Activated naive CD8-positive, alpha-beta T cell treated with anti-CD3 and anti-CD28 coated beads for 36 hours (primary cell): ENCODE measurements around the gene STK32C. TPM values are rescaled to one million over a fixed set of nuclear protein-coding genes. Genes with fewer than 3 reads are reported as not detected.
A peak's percentile ranks its signal among the peaks of the same experiment; 100 is the strongest.
"Not testable (repeated sequence)": the region's sequence is repeated elsewhere in the genome, so short reads cannot be mapped to it uniquely, and the experiment has no call there.

Source experiments
- DNase-seq: peaks from one replicate; pipeline ENCODE4 v3.0.0; 2021
- H3K27ac Mint-ChIP-seq: one replicate; pipeline ENCODE4 v1.8.0; 2022; ENCODE audit warnings: mild to moderate bottlenecking, moderate library complexity, mixed read lengths
- H3K27me3 Mint-ChIP-seq: one replicate; pipeline ENCODE4 v1.8.0; 2022; ENCODE audit warnings: mild to moderate bottlenecking, mixed read lengths
- H3K36me3 Mint-ChIP-seq: one replicate; pipeline ENCODE4 v1.8.0; 2021; ENCODE audit warnings: mild to moderate bottlenecking, mixed read lengths
- H3K4me1 Mint-ChIP-seq: one replicate; pipeline ENCODE4 v1.8.0; 2021; ENCODE audit warnings: mixed read lengths
- H3K4me3 Mint-ChIP-seq: one replicate; pipeline ENCODE4 v1.8.0; 2022; ENCODE audit warnings: mild to moderate bottlenecking, moderate library complexity, mixed read lengths
- H3K9me3 Mint-ChIP-seq: one replicate; pipeline ENCODE4 v1.8.0; 2022; ENCODE audit warnings: mixed read lengths
- total RNA-seq, 2 experiments: library from RNA; stranded (reverse); gene quantifications; one replicate each; pipeline ENCODE4 v1.2.3, GENCODE V29; 2021

The STK32C gene
- total RNA-seq, 2 experiments from 2014 or later: 15.3 to 16.2 TPM

DNA sequence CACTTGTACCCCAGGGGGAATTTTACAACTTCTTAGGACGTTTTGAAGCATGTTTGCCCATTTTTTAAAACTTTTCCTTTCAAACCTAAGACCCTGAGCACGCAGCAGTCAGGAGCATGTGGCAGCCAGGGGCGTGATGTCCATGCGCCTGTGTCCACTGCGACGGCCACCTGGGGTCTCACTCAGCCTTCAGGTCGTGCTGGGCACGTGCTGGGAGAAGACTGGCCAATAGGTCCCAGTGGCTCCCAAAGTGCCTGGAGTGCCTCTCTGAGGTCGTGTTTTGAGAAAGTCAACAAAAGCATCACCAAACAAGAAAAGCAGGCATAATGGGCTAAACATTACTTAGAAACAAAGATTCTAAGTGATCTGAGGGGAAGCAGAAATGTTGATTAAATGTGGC, 39.1 kb upstream of the STK32C start:
- Mint-ChIP-seq H3K36me3 (peaks cover 4% of the 10 kb centered on the region), H3K27ac (no peak overlapping the region), H3K4me1 (no peaks in the 10 kb centered on the region), H3K27me3 (no peaks in the 10 kb centered on the region), H3K4me3 (no peak overlapping the region), H3K9me3 (peaks cover 1% of the 10 kb centered on the region)
- DNase-seq: no peak

DNA sequence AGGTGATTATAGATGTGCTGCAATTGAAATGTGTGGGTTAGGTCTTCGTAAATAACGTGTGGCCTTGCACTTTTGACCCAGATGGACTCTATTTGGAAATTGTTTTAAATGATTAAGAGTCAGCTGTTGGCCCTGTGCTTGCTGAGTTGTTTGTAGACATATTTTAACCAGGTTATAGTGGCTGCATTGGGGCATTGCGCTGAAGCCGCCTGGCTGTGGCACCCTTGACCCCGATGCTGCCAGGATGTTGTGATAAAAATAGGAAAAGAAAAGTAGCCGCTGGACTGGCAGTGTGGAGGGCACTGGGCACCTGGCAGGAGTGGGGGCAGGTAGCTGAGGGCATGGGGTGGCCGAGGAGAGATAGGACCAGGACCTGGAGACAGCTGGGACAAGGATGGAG, 37.6 kb upstream of the STK32C start:
- H3K4me3 Mint-ChIP-seq: no peak overlapping the region
- no peaks in the 10 kb centered on the region for H3K27me3 Mint-ChIP-seq
- no peak overlapping the region for H3K27ac Mint-ChIP-seq
- peaks cover 7% of the 10 kb centered on the region for H3K36me3 Mint-ChIP-seq
- H3K4me1 Mint-ChIP-seq: no peaks in the 10 kb centered on the region
- DNase-seq: no peak
- peaks cover 3% of the 10 kb centered on the region for H3K9me3 Mint-ChIP-seq

DNA sequence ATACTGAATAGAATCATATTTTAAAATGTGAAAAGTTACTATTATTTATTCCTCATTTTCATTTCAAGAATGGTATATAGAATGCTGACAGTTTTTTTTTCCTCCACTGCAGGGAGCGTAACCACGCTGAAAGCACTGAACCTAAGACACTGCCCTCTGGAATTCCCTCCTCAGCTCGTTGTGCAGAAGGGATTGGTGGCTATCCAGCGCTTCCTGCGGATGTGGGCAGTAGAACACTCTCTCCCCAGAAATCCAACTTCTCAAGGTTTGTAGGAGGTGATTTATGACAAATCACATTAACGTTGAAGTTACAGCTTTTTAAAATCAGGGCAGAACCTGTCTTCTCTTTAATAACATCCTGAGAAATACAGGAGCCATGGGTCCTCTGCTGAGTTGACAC, 36.6 kb upstream of the STK32C start:
- H3K36me3 Mint-ChIP-seq: peaks cover 7% of the 10 kb centered on the region
- peaks cover 3% of the 10 kb centered on the region for H3K9me3 Mint-ChIP-seq
- H3K27ac Mint-ChIP-seq: no peak overlapping the region
- DNase-seq: no peak
- no peaks in the 10 kb centered on the region for H3K27me3 Mint-ChIP-seq
- H3K4me1 Mint-ChIP-seq: no peaks in the 10 kb centered on the region
- no peak overlapping the region for H3K4me3 Mint-ChIP-seq

DNA sequence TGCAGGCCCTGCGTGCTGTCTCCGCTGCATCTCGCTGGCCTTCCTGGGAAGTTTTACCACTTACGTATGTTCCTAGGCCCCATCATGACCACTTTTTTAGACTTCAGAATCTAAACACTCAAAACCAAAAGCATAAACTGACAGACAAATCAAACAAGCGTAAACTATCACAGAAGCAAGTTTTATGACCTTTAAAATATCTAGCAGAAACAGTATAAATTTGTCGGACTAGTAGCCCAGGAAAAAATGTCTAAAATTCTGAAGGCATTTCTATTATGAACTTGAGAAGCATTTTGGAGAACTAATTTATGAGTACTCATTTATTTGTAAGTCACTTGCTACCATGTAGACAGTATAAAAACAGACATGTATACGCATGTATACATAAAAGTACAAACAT, 34.8 kb upstream of the STK32C start:
- no peak for DNase-seq
- no peak overlapping the region for H3K4me3 Mint-ChIP-seq

DNA sequence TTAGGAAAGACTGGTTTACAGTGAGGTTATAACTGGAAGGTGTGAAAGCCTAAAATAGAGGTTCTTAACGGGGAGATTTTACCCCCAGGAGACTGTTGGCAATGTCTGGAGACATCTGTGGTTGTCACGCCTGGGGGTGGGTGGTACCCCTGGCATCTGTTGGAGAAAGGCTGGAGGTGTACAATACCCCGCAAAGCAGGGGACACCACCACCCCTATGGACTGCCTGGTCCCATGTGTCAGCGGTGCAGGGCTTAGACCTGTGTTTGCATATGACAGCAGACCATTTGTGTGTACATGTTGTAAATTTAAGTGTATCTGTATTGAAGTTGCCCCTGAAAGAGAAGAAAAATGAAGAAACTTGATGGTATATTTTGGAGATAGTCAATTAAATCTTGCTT, 34.0 kb upstream of the STK32C start:
- Mint-ChIP-seq H3K27me3 (no peaks in the 10 kb centered on the region), H3K27ac (no peak overlapping the region), H3K4me3 (no peak overlapping the region), H3K36me3 (peaks cover 7% of the 10 kb centered on the region), H3K9me3 (peaks cover 3% of the 10 kb centered on the region), H3K4me1 (peaks cover 9% of the 10 kb centered on the region)
- DNase-seq: no peak

More for the DNA sequence above, 34.8 kb upstream of the STK32C start:
- Mint-ChIP-seq H3K36me3 (peaks cover 7% of the 10 kb centered on the region), H3K9me3 (peaks cover 3% of the 10 kb centered on the region), H3K4me1 (peaks cover 1% of the 10 kb centered on the region), H3K27ac (no peak overlapping the region), H3K27me3 (no peaks in the 10 kb centered on the region)

DNA sequence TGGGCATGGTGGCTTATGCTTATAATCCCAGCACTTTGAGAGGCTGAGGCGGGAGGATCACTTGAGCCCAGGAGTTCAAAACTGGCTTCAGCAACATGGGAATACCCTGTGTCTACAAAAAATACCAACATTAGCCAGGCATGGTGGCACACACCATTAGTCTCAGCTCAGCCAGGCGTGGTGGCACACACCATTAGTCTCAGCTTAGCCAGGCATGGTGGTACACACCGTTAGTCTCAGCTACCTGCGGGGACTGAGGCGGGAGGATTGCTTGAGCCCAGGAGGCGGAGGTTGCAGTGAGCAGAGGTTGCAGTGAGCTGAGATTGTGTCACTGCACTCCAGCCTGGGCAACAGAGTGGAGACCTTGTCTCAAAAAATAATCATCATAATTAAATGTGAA, 33.3 kb upstream of the STK32C start:
- H3K36me3 Mint-ChIP-seq: peaks cover 7% of the 10 kb centered on the region
- H3K27ac Mint-ChIP-seq: no peak overlapping the region
- no peak for DNase-seq
- peaks cover 16% of the 10 kb centered on the region for H3K4me1 Mint-ChIP-seq
- peaks cover 3% of the 10 kb centered on the region for H3K9me3 Mint-ChIP-seq
- H3K27me3 Mint-ChIP-seq: no peaks in the 10 kb centered on the region
- H3K4me3 Mint-ChIP-seq: no peak overlapping the region

DNA sequence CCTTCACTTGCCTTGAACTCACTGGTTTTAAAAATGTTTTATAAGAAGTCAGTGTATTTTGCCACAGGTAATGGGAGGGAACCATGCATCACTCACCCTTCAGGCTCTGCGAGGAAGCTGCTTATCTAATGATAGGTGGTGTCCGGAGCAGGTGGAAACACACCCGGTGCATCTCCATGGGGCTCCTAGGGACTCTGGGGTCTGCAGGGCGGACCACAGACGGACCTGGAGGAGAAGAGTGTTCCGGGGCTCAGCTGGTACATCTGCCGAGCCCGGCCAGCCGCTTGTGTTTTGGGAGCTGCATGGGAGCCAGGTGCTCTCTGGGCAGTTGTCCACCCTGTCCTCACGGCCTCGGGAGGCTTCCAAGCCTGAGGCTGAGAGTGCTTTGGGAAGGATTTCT, 31.5 kb upstream of the STK32C start:
- DNase-seq: no peak
- Mint-ChIP-seq H3K4me1 (peaks cover 18% of the 10 kb centered on the region), H3K27me3 (no peaks in the 10 kb centered on the region), H3K27ac (no peak overlapping the region), H3K9me3 (peaks cover 3% of the 10 kb centered on the region), H3K4me3 (no peak overlapping the region), H3K36me3 (peaks cover 7% of the 10 kb centered on the region)

DNA sequence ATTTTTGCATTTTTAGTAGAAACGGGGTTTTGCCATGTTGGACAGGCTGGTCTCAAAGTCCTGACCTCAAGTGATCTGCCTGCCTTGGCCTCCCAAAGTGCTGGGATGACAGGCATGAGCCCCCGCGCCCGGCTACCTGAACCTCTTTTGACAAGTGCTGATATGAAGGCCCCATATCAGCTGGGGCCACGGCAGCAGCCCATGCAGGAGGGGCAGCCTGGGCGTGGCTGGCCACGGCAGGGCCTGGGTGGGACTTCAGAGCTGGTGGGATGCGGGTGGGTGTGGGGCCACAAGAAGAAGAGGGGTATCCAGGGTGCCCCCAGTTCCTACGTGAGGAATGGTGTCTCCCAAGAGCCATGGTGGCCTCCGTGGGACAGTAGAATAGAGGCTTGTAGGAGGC, 31.1 kb upstream of the STK32C start:
- peaks cover 3% of the 10 kb centered on the region for H3K9me3 Mint-ChIP-seq
- H3K4me3 Mint-ChIP-seq: no peak overlapping the region
- H3K27me3 Mint-ChIP-seq: no peaks in the 10 kb centered on the region
- DNase-seq: no peak
- no peak overlapping the region for H3K27ac Mint-ChIP-seq
- H3K4me1 Mint-ChIP-seq: peaks cover 21% of the 10 kb centered on the region
- H3K36me3 Mint-ChIP-seq: peaks cover 7% of the 10 kb centered on the region

DNA sequence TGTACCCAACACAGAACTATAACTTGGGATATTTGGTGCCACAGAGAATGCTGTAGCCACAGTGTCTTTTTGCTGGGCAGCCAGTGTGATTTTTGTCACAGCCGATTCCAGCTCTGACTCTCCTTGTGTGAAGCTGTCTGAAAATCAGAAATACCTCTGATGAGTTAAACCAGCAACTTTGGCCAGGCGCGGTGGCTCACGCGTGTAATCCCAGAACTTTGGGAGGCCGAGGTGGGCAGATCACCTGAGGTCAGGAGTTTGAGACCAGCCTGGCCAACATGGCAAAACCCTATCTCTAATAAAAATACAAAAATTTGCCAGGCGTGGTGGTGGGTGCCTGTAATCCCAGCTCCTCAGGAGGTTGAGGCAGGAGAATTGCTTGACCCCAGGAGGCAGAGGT, 30.1 kb upstream of the STK32C start:
- not testable (repeated sequence) for H3K9me3 Mint-ChIP-seq, H3K36me3 Mint-ChIP-seq, H3K27ac Mint-ChIP-seq, H3K4me3 Mint-ChIP-seq, DNase-seq, H3K27me3 Mint-ChIP-seq
- peaks cover 31% of the 10 kb centered on the region for H3K4me1 Mint-ChIP-seq

DNA sequence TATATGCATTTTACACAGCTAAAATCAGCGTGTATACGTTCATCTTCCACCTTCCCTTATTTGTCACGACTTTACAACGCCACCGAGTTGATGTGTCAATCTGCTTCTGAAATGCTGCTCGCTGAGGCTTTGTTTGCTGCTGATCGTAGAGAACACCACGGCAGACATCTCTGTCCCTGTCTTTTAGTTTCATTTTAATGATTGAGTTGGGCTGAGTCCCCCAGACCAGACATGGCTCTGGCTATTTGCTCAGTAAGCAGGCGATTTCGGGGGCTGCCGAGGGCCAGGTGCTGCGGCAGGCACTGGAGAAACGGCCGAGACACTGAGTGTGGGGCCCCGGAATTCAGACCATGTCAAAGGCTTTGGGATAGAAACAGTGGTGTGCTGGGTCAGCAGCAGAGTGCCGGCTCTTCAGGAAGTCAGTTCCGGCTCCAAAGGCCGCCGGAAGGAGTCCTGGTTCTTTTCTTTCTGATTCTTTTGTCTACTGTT, 29.2 kb upstream of the STK32C start:
- Mint-ChIP-seq H3K4me3 (peak overlapping the region; percentile 85), H3K27ac (peak overlapping the region; percentile 80), H3K36me3 (peaks cover 3% of the 10 kb centered on the region), H3K4me1 (peaks cover 36% of the 10 kb centered on the region), H3K9me3 (peaks cover 3% of the 10 kb centered on the region), H3K27me3 (no peaks in the 10 kb centered on the region)
- no peak for DNase-seq

DNA sequence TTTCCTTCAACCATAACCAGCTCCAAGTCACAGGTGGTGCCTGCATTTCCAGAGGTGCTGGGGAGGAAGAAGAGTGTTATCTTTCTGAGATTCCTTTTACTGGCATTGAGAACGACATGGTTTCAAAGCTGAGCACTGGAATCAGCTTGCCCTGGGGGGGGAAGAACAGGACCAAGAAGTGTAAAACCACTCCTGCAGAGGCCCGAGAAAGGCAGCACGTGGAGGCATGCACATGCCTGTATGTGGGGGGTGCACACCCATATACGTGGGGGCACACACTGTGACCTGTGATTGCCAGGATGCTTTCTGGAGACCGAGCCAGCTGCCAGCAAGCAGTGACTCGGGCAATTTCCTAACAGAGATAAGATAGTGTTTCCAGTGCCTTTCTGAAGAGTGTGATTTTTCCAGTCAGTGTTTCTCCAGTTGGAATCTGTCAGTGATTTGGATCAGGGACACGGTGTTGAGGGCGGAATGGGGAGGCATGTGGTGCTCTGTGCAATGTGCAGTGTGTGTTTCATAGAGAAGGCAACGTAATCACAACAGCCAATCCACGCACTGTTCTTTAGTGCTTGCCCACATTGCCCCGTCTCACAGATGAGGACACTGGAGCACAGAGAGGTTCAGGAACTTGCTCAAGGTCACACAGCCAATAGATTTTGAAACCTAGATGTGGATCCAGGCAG, 28.5 kb upstream of the STK32C start:
- peaks cover 1% of the 10 kb centered on the region for H3K9me3 Mint-ChIP-seq
- peaks cover 38% of the 10 kb centered on the region for H3K4me1 Mint-ChIP-seq
- H3K27ac Mint-ChIP-seq: peak overlapping the region; percentile 3
- no peaks in the 10 kb centered on the region for H3K27me3 Mint-ChIP-seq
- H3K4me3 Mint-ChIP-seq: peak overlapping the region; percentile 85
- peaks cover 6% of the 10 kb centered on the region for H3K36me3 Mint-ChIP-seq
- no peak for DNase-seq

DNA sequence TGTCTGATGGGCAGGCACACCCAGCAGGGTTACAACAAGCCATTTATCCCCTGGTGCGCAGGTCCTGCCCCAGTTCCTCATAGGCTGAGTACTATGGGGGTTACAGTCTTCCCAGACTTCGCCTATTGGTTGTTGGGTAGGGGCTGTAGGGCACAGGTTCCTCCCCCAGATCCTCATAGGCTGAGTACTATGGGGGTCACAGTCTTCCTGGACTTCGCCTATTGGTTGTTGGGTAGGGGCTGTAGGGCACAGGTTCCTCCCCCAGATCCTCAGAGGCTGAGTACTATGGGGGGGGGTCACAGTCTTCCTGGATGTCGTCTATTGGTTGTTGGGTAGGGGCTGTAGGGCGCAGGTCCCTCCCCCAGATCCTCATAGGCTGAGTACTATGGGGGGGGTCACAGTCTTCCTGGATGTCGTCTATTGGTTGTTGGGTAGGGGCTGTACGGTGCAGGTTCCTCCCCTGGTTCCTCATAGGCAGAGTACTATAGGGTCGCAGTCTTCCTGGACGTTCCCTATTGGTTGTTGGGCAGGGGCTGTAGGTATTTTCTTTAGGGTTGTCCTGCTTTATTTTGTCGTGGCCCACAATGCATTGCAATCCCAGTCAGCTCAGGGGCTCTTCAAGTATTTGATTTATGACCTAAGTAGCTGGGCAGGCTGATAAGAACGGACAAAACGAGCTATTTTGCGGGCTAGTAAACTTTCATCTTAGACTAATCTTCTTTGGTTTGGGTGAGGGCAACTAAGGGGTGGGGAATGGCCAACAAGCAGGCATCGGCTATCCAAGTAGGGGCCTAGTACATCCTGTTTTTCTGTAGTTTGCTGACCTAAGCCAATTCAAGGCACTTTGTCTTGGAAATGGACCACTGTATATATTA, 27.7 kb upstream of the STK32C start:
- Mint-ChIP-seq H3K4me3 (no peak overlapping the region), H3K9me3 (peaks cover 1% of the 10 kb centered on the region), H3K27me3 (no peaks in the 10 kb centered on the region), H3K27ac (no peak overlapping the region), H3K4me1 (peaks cover 39% of the 10 kb centered on the region), H3K36me3 (peaks cover 11% of the 10 kb centered on the region)
- DNase-seq: no peak

DNA sequence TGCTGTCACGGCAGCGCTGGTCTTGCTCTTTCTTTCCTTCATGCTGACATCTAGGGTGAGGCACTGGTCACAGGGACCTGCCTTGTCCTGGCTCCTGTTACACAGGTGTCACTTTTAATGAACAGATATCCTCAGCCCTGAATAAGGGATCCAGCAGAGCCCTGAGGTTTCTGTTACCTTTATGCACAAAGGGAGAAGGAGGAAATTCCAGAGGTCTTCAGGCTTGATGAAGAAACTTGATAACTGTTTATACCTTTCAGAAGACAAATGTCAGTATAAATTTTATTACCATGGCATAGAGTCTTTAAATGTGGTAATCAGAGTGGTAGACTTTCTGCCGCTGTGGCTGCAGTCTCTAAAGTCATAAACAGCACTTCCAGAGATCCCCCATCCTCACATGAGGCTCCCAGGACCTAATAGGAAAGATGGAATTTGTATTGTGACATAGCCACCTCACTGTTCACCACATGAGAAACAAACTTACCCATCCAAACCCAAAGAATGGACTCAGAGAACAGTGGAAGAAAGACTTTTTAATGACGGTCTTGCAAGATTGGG, 27.0 kb upstream of the STK32C start:
- Mint-ChIP-seq H3K9me3 (peaks cover 1% of the 10 kb centered on the region), H3K4me1 (peaks cover 45% of the 10 kb centered on the region), H3K4me3 (no peak overlapping the region), H3K27ac (no peak overlapping the region), H3K27me3 (no peaks in the 10 kb centered on the region), H3K36me3 (peaks cover 18% of the 10 kb centered on the region)
- DNase-seq: no peak

DNA sequence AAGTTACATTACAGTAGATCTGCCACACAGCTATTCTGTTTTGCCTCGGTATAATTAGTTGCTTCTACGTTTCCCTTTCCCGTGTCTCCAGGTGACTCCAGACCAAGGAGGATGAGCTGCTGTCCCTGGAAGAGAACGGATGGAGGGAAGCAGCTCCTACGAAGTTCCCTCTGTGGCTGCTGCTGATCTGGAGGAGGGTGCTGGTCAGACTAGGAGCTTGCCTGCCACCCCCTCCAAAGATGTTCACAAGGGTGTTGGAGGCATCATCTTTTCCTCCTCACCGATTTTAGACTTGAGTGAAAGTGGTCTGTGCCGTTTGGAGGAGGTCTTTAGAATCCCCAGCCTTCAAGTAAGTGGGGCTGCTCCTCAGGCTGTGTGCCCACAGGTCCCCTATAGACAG, 25.6 kb upstream of the STK32C start:
- no peak for DNase-seq
- Mint-ChIP-seq H3K4me1 (peaks cover 56% of the 10 kb centered on the region), H3K27ac (peak overlapping the region; percentile 32), H3K27me3 (no peaks in the 10 kb centered on the region), H3K36me3 (peaks cover 31% of the 10 kb centered on the region), H3K9me3 (peaks cover 1% of the 10 kb centered on the region), H3K4me3 (peak overlapping the region; percentile 91)

DNA sequence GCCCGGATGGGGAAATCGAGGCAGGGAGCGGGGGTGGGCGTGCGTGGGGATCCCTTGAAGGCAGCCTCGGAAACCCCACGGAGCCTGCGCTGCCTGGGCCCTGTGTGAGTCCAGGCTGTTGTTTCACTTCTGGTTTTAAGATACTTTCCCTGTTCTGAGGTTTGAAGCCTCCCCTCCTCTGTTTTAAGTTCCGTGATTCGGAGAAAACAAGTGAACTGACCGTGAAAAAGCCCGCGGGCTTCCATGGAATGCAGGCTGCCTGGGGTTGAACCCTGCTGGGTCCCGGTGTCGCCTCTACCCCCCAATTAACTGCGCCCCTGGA, 24.6 kb upstream of the STK32C start:
- Mint-ChIP-seq H3K4me1 (peaks cover 62% of the 10 kb centered on the region), H3K4me3 (peak overlapping the region; percentile 91), H3K27ac (peak overlapping the region; percentile 90), H3K27me3 (no peaks in the 10 kb centered on the region), H3K36me3 (peaks cover 39% of the 10 kb centered on the region), H3K9me3 (peaks cover 5% of the 10 kb centered on the region)
- DNase-seq: no peak
